ENCODE results near the gene MRPL18. TPM values are rescaled to one million over a fixed set of nuclear protein-coding genes. Genes with fewer than 3 reads are reported as not detected.

Gene MRPL18
- polyA plus RNA-seq, 3 donors, result 28.5 to 88.2 (median 74.1) TPM

DNA sequence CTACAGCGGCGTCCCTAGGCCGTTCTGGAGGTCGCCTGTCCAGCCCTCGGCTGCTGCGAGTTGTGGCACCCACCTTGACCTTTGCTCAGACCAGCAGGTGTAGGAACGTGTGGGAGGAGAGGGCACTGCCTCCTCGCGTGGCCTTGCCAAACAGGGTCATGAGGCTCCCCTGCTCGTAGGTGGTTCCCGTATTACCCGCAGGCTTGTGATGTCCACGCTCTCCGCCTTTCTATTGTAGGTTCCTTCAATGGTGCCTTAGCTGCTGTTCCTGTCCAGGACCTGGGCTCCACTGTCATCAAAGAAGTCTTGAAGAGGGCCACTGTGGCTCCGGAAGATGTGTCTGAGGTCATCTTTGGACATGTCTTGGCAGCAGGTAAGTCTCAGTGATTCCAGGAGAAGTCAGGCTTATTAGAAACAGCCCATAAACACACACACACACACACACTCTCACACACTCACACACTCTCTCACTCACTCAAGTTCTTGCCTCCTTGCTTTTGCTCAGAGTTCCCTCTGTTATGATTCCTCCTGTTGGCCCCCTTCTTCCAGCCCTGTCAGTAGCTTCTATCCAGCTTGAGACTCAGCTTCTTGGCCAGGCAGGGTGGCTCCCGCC, 27.5 kb upstream of the MRPL18 start:
- Histone ChIP-seq H3K9ac (ENCODE audit: insufficient read depth, low read length, poor library complexity, severe bottlenecking) (peak overlapping the region; percentile 85), H4K20me1 (ENCODE audit: insufficient read depth, low read length) (no peaks in the 10 kb centered on the region), H3K4me1 (ENCODE audit: control insufficient read depth in 1 of 2, insufficient read depth in 2 of 2, low read length in 2 of 2) (peaks cover 20 to 29% of the 10 kb centered on the region in 2 donors), H3K4me3 (replicated peaks in 1 of 3; ENCODE audit: low read depth in 2 of 3, low read length in 3 of 3) (peak overlapping the region; percentile 83 to 93 (median 90)), H3K27me3 (ENCODE audit: control insufficient read depth in 2 of 2, insufficient read depth in 2 of 2, low read length in 2 of 2) (no peaks in the 10 kb centered on the region), H3K36me3 (replicated peaks in 1 of 2; ENCODE audit: control insufficient read depth in 1 of 2, insufficient read depth in 2 of 2, low read length in 2 of 2) (peaks cover 15 to 40% of the 10 kb centered on the region in 2 donors), H3K4me2 (replicated peaks; ENCODE audit: extremely low read depth, low read length, poor library complexity, severe bottlenecking) (peak overlapping the region; percentile 90), H3K27ac (ENCODE audit: low read depth in 1 of 2, low read length in 2 of 2) (peak overlapping the region; percentile 95 to 96), H2AFZ (ENCODE audit: insufficient read depth, low read depth, low read length, poor library complexity, severe bottlenecking) (peak overlapping the region; percentile 99), H3K79me2 (ENCODE audit: insufficient read depth, low read length) (peaks cover 6% of the 10 kb centered on the region), H3K9me3 (replicated peaks in 1 of 2; ENCODE audit: control insufficient read depth in 1 of 2, insufficient read depth in 1 of 2, low read length in 2 of 2) (no peaks in the 10 kb centered on the region)
- no peaks in the 10 kb centered on the region for H3K9me3 Mint-ChIP-seq
- TF ChIP-seq, protein P1, sequence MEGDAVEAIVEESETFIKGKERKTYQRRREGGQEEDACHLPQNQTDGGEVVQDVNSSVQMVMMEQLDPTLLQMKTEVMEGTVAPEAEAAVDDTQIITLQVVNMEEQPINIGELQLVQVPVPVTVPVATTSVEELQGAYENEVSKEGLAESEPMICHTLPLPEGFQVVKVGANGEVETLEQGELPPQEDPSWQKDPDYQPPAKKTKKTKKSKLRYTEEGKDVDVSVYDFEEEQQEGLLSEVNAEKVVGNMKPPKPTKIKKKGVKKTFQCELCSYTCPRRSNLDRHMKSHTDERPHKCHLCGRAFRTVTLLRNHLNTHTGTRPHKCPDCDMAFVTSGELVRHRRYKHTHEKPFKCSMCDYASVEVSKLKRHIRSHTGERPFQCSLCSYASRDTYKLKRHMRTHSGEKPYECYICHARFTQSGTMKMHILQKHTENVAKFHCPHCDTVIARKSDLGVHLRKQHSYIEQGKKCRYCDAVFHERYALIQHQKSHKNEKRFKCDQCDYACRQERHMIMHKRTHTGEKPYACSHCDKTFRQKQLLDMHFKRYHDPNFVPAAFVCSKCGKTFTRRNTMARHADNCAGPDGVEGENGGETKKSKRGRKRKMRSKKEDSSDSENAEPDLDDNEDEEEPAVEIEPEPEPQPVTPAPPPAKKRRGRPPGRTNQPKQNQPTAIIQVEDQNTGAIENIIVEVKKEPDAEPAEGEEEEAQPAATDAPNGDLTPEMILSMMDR (IDR thresholded peaks at IDR 0.05), result no peak
- peaks cover 26 to 40% of the 10 kb centered on the region in 2 donors for H3K36me3 Mint-ChIP-seq
- peaks cover 26% of the 10 kb centered on the region for H3K4me1 Mint-ChIP-seq
- DNase-seq, result peak; percentile 47 to 82 (median 60)
- peak overlapping the region; percentile 92 to 95 for H3K4me3 Mint-ChIP-seq
- intact Hi-C loops (cut with micrococcal nuclease), result loop anchor here (5.0 kb wide), 1 partner anchor 35 kb away; the partner anchor contains the start of gene WTAP (in 2 of the 2)
- WGBS (ENCODE audit: insufficient coverage), result 19% methylated on average over 14 of the region's 16 CpGs
- peak overlapping the region; percentile 93 to 98 (median 95) for H3K27ac Mint-ChIP-seq
- no peaks in the 10 kb centered on the region for H3K27me3 Mint-ChIP-seq (ENCODE audit: low read depth in 3 of 3)

DNA sequence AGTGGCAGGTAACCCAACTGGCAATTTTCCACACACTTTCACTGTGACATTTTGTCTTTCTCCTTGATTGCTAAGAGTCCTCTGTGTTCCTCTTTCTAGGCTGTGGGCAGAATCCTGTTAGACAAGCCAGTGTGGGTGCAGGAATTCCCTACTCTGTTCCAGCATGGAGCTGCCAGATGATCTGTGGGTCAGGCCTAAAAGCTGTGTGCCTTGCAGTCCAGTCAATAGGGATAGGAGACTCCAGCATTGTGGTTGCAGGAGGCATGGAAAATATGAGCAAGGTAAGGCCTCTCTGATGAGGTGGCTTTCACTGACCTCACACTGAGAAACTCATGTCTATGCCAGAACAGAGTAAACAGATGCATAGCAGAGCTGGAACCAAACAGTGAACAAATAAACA, 23.4 kb upstream of the MRPL18 start:
- Mint-ChIP-seq H3K27me3 (ENCODE audit: low read depth in 3 of 3) (no peaks in the 10 kb centered on the region), H3K36me3 (peaks cover 48 to 66% of the 10 kb centered on the region in 2 donors), H3K27ac (peak overlapping the region in 1 of 7 donors; percentile 2), H3K4me3 (no peak overlapping the region), H3K4me1 (peaks cover 7% of the 10 kb centered on the region), H3K9me3 (peaks cover 0 to under 1% (median 0%) of the 10 kb centered on the region in 7 donors)
- Histone ChIP-seq H3K9ac (ENCODE audit: insufficient read depth, low read length, poor library complexity, severe bottlenecking) (no peak overlapping the region), H3K4me1 (ENCODE audit: control insufficient read depth in 1 of 2, insufficient read depth in 2 of 2, low read length in 2 of 2) (peaks cover 7 to 10% of the 10 kb centered on the region in 2 donors), H4K20me1 (ENCODE audit: insufficient read depth, low read length) (no peaks in the 10 kb centered on the region), H2AFZ (ENCODE audit: insufficient read depth, low read depth, low read length, poor library complexity, severe bottlenecking) (no peak overlapping the region), H3K9me3 (replicated peaks in 1 of 2; ENCODE audit: control insufficient read depth in 1 of 2, insufficient read depth in 1 of 2, low read length in 2 of 2) (no peaks in the 10 kb centered on the region), H3K27me3 (ENCODE audit: control insufficient read depth in 2 of 2, insufficient read depth in 2 of 2, low read length in 2 of 2) (no peaks in the 10 kb centered on the region), H3K36me3 (replicated peaks in 1 of 2; ENCODE audit: control insufficient read depth in 1 of 2, insufficient read depth in 2 of 2, low read length in 2 of 2) (peaks cover 20 to 65% of the 10 kb centered on the region in 2 donors), H3K4me2 (replicated peaks; ENCODE audit: extremely low read depth, low read length, poor library complexity, severe bottlenecking) (no peak overlapping the region), H3K27ac (ENCODE audit: low read depth in 1 of 2, low read length in 2 of 2) (no peak overlapping the region), H3K79me2 (ENCODE audit: insufficient read depth, low read length) (no peaks in the 10 kb centered on the region), H3K4me3 (replicated peaks in 1 of 3; ENCODE audit: low read depth in 2 of 3, low read length in 3 of 3) (no peak overlapping the region)
- intact Hi-C loops (cut with micrococcal nuclease), result no loop called here
- TF ChIP-seq, protein P1 (IDR thresholded peaks at IDR 0.05), result no peak
- no peak for DNase-seq

Data from CD14-positive monocyte (primary cell).